Lung (tissue), 12 donors: ENCODE measurements around the gene SLC39A7. TPM values are rescaled to one million over a fixed set of nuclear protein-coding genes. Genes with fewer than 3 reads are reported as not detected.

Experiments
- ATAC-seq: fragments of 200-7000 bp; cut with Tn5 transposase; one replicate; pipeline ENCODE4 v1.9.1; 2020; ENCODE audit warnings: moderate number of reproducible peaks; ENCODE audit not compliant: insufficient read depth, low FRiP score
- DNase-seq, 3 donors: peaks; one replicate each; pipeline ENCODE4 v3.0.0-alpha.2; 2013 to 2017
- H3K27ac ChIP-seq, 2 donors: one replicate each; pipeline ENCODE4 v1.5.1; 2013; ENCODE audit warnings: mild to moderate bottlenecking in 2 of 2, moderate library complexity in 2 of 2, control low read depth in 1 of 2, inconsistent platforms in 1 of 2, low read depth in 1 of 2, low read length in 1 of 2
- H3K27me3 ChIP-seq, 3 donors: one replicate each; pipeline ENCODE4 v1.5.1; 2013; ENCODE audit warnings: low read length in 2 of 3; ENCODE audit not compliant: control insufficient read depth in 3 of 3, insufficient read depth in 3 of 3
- H3K36me3 ChIP-seq, 4 donors: one replicate each; pipeline ENCODE4 v1.5.1; 2013; ENCODE audit warnings: low read length in 4 of 4, mild to moderate bottlenecking in 1 of 4, moderate library complexity in 1 of 4; ENCODE audit not compliant: control insufficient read depth in 4 of 4, insufficient read depth in 4 of 4
- H3K4me1 ChIP-seq, 5 donors: one replicate each; pipeline ENCODE4 v1.5.1; 2013; ENCODE audit warnings: low read length in 5 of 5, mild to moderate bottlenecking in 2 of 5, moderate library complexity in 1 of 5; ENCODE audit not compliant: control insufficient read depth in 5 of 5, insufficient read depth in 5 of 5
- H3K4me3 ChIP-seq: one replicate; pipeline ENCODE4 v1.5.1; 2013; ENCODE audit warnings: mild to moderate bottlenecking, control low read depth, moderate library complexity
- H3K9ac ChIP-seq, 2 donors: one replicate each; pipeline ENCODE4 v1.5.1; 2013; ENCODE audit warnings: low read length in 2 of 2, control low read depth in 1 of 2; ENCODE audit not compliant: insufficient read depth in 1 of 2
- H3K9me3 ChIP-seq, 4 donors: one replicate each; pipeline ENCODE4 v1.5.1; 2013; ENCODE audit warnings: low read length in 3 of 4, mild to moderate bottlenecking in 1 of 4, moderate library complexity in 1 of 4; ENCODE audit not compliant: control insufficient read depth in 4 of 4, insufficient read depth in 3 of 4
- WGBS, 2 donors: extraction: QIAGEN DNeasy Blood & Tissue Kit; methylation state at CpG; one replicate each; pipeline ENCODE4 v1.1.7; 2013; 5-methylcytosine and 5-hydroxymethylcytosine counted together
- polyA plus RNA-seq, 2 donors: library from polyadenylated mRNA; stranded (reverse); fragments of 200-250 nt; gene quantifications; one replicate each; pipeline ENCODE4 v1.2.1, GENCODE V29; 2013
- total RNA-seq, 2 donors: library from RNA; depleted of rRNA in 1 of 2; stranded (reverse); fragments of >200 nt in 1 of 2; gene quantifications; one replicate each; pipeline ENCODE4 v1.2.1, GENCODE V29; 2014 to 2021
- TF ChIP-seq, protein P1 (sequence below): IDR thresholded peaks from 2 replicates; pipeline ENCODE4 v1.5.1; 2012; ENCODE audit warnings: mild to moderate bottlenecking; ENCODE audit errors: control extremely low read depth, extremely low read depth
- donor health status: control.
- donor health status: control.
- donor health status: Bipolar disorder and iron deficiency.
- donor health status: healthy.
- donor health status: DM: yes; HTN: yes; CAD: no.

The SLC39A7 gene
- total and polyA plus RNA-seq, 4 donors = 53.6 to 164 (median 100) TPM

- Histone ChIP-seq H3K27ac (no peak overlapping the region), H3K4me1 (peaks cover 0 to 22% (median 5%) of the 10 kb centered on the region in 5 donors), H3K9ac (no peak overlapping the region), H3K36me3 (peaks cover 0 to 29% (median 19%) of the 10 kb centered on the region in 4 donors), H3K4me3 (no peak overlapping the region), H3K9me3 (no peaks in the 10 kb centered on the region), H3K27me3 (peaks cover 0 to 21% (median 18%) of the 10 kb centered on the region in 3 donors)
- no peak for ATAC-seq
- WGBS, 2 donors = 3 to 4% methylated on average over 41 to 72 of the region's 72 CpGs
- peak; percentile 20 to 58 (median 45) for DNase-seq
- TF ChIP-seq, protein P1, sequence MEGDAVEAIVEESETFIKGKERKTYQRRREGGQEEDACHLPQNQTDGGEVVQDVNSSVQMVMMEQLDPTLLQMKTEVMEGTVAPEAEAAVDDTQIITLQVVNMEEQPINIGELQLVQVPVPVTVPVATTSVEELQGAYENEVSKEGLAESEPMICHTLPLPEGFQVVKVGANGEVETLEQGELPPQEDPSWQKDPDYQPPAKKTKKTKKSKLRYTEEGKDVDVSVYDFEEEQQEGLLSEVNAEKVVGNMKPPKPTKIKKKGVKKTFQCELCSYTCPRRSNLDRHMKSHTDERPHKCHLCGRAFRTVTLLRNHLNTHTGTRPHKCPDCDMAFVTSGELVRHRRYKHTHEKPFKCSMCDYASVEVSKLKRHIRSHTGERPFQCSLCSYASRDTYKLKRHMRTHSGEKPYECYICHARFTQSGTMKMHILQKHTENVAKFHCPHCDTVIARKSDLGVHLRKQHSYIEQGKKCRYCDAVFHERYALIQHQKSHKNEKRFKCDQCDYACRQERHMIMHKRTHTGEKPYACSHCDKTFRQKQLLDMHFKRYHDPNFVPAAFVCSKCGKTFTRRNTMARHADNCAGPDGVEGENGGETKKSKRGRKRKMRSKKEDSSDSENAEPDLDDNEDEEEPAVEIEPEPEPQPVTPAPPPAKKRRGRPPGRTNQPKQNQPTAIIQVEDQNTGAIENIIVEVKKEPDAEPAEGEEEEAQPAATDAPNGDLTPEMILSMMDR = no peak
These were observed 7.7 kb upstream of the SLC39A7 start for GRCh38 chr6:33192671-33193602.

GRCh38 chr6:33193619-33194018, 7.0 kb upstream of the SLC39A7 start:
- WGBS, 2 donors = 68 to 70% methylated on average over 6 of the region's 6 CpGs
- DNase-seq = no peak
- Histone ChIP-seq H3K4me1 (peaks cover 0 to 23% (median 9%) of the 10 kb centered on the region in 5 donors), H3K4me3 (no peak overlapping the region), H3K9ac (no peak overlapping the region), H3K36me3 (peaks cover 0 to 32% (median 19%) of the 10 kb centered on the region in 4 donors), H3K9me3 (no peaks in the 10 kb centered on the region), H3K27ac (no peak overlapping the region), H3K27me3 (peaks cover 0 to 21% (median 18%) of the 10 kb centered on the region in 3 donors)
- TF ChIP-seq, protein P1 = no peak
- ATAC-seq = no peak

GRCh38 chr6:33194431-33194979, 6.2 kb upstream of the SLC39A7 start:
- Histone ChIP-seq H3K4me1 (peaks cover 3 to 29% (median 9%) of the 10 kb centered on the region in 5 donors), H3K9ac (no peak overlapping the region), H3K4me3 (no peak overlapping the region), H3K9me3 (no peaks in the 10 kb centered on the region), H3K36me3 (peaks cover 0 to 32% (median 19%) of the 10 kb centered on the region in 4 donors), H3K27me3 (peaks cover 0 to 21% (median 18%) of the 10 kb centered on the region in 3 donors), H3K27ac (no peak overlapping the region)
- no peak for ATAC-seq
- TF ChIP-seq, protein P1 = no peak
- 84 to 87% methylated on average over 8 of the region's 8 CpGs for WGBS, 2 donors
- DNase-seq = no peak
